Dermis microvascular lymphatic vessel endothelial cell (primary cell): Measurements from ENCODE around the gene MED9. TPM values are rescaled to one million over a fixed set of nuclear protein-coding genes. Genes with fewer than 3 reads are reported as not detected.
"Not testable (repeated sequence)": the region's sequence is repeated elsewhere in the genome, so short reads cannot be mapped to it uniquely, and the experiment has no call there.

Experiments used
- DNase-seq, 2 donors: peaks; one replicate each; pipeline versions ENCODE4 v3.0.0 to v3.0.0-alpha.2; 2010; ENCODE audit warnings: low read depth in 2 of 2
- total RNA-seq: library from RNA; depleted of rRNA; stranded (reverse); fragments of >200 nt; gene quantifications from 2 replicates; pipeline ENCODE4 v1.2.1, GENCODE V29; 2014

Gene MED9
- 6.7 and 11.0 TPM in 2 replicates for total RNA-seq

GRCh38 chr17:17476865-17477467, at the start of gene MED9:
TSS of gene MED9 (plus strand) at chr17:17477000. CDS start at chr17:17477042, 42 bp downstream.
- DNase-seq, result peak; percentile 83 to 90

- no peak for DNase-seq
Observed at GRCh38 chr17:17429222-17429621, 47.6 kb upstream of the MED9 start.

DNA sequence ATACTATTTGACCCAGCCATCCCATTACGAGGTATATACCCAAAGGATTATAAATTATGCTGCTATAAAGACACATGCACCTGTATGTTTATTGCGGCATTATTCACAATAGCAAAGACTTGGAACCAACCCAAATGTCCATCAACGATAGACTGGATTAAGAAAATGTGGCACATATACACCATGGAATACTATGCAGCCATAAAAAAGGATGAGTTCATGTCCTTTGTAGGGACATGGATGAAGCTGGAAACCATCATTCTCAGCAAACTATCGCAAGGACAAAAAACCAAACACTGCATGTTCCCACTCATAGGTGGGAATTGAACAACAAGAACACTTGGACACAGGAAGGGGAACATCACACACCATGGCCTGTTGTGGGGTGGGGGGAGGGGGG, 45.9 kb upstream of the MED9 start:
- DNase-seq, result not testable (repeated sequence)

DNA sequence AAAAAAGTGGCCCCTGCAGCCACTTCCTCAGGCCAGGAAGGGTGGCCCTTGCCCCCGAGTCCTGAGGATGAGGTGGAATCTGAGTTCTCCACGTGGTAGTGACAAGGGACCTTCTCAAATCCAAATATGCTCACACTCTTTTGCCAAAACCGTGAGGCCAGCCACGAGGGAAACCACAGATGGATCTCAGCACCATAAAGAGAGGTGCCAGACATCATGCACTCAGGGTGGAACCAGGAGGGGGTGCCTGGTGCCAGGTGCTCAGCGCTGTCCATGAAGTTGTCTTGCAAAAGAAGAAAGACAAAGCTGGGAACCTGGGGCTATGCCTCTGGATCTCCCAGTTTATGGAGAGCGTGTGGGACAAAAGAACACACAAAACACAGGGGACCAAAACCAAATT, 45.2 kb upstream of the MED9 start:
- no peak for DNase-seq

DNA sequence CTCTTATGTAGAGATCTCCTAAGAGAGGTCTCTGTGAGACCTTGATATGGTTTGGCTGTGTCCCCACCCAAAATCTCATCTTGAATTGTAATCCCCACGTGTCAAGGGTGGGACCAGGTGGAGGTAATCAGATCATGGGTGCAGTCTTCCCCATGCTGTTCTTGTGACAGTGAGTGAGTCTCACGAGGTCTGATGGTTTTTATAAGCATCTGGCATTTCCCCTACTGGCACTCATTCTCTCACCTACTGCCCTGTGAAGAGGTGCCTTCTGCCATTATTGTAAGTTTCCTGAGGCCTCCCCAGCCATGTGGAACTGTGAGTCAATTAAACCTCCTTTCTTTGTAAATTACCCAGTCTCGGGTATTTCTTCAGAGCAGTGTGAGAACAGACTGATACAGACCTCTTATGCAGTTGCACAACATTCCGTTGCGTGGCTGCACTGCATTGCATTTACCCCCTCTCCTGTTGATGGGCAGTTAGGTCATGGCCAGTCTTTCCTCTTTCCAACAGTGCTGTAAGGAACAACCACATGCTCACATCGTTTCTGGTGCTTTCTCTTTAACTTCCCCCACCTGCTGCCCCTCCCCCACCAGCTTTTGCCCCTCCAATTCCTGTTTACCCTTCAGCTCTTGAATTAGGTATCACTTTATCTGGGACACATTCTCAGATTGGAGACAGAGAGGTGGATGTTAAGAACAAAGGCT, 43.6 kb upstream of the MED9 start:
- no peak for DNase-seq

DNA sequence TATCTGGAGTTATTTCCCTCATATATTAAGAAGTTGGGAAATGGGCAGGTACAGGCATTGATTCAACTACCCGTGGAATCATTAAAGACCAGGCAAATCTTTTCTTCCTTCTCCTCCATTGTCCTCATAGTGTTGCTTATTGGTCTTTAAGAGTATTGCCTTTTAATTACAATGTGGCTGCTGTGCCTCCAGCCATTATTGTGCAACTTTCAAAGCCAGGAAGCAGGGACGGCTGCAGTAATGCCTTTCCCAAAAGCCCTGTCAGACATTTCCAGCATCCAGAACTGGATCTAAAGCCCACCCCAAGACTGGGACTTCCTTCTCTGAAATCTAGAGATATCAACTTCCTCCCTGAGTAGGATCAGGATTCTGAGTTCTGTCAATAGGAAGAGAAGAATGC, 42.3 kb upstream of the MED9 start:
- no peak for DNase-seq

- DNase-seq, result peak in 1 of 2 donors; percentile 39
Observed at GRCh38 chr17:17435323-17435722, 41.5 kb upstream of the MED9 start.

- no peak for DNase-seq
Observed at GRCh38 chr17:17437461-17437860, 39.3 kb upstream of the MED9 start.

DNA sequence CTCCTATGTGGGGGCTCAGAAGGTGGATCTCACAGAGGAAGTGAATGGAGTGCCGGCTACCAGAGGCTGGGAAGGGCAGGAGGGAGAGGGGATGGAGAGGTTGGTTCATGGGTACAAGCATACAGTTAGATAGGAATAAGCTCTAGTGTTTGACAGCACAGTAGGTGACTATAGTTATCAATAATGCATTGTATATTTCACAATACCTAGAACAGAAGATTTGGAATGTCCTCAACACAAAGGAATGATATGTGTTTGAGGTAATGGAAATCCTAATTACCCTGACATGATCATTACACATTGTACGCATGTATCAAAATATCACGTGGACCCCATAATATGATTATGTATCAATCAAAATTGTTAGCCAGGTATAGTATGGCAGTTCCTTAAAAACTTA, 38.9 kb upstream of the MED9 start:
- no peak for DNase-seq

DNA sequence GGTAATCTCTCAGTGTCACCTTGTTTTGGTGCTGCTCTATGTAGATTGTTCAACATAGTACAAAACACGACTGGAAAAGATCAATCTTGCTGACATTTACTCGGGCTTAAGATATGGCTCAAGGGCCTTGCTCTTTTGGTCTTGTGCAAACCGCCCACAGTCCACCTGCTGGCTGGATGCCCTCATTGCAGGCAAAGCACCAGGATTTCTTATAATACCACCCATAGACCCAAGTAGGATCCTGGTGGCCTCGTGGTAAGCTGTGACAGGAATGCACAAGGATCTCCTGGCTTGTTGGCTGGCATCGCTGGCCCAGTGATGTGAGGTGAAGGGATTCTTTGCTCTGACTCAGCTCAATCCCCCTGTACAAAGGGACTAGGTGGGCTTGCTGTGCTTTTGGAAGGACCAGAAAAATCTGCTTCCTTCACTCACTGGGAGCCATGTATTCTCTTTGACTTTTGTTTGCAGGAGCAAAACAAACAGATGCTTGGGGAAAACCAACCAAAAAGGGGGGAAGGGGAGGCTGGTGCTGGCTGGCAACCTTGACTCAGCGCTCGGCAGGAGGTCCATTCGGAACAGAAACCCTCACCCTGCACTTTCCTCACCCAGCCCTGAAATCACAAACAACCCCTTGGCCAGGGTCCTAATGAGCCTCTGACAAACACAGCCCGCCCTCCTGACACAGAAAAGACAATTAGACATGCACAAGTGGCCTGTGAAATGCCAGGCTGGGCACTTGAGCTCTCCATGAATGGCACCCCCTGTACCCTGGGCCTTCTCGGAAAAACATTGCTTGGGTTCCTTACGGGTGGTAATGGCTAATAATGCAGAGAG, 36.6 kb upstream of the MED9 start:
- peak in 1 of 2 donors; percentile 41 for DNase-seq

- DNase-seq, result no peak
Observed at GRCh38 chr17:17440938-17441675, 35.7 kb upstream of the MED9 start.

DNA sequence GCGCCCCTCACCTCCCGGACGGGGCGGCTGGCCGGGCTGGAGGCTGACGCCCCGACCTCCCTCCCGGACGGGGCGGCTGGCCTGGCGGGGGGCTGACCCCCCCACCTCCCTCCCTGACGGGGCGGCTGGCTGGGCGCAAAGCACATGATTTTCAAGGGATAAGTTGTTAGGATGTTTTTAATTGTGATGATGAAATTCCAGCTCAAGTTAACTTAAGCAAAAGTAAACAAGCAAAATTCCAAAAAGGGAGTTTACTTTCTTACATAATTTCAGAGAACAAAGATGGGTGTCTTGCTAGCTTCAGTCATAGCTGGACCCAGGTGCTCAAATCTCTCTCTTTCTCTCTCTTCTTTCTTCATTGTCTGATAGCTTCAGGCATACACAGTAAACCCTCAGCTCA, 33.6 kb upstream of the MED9 start:
- DNase-seq, result no peak

DNA sequence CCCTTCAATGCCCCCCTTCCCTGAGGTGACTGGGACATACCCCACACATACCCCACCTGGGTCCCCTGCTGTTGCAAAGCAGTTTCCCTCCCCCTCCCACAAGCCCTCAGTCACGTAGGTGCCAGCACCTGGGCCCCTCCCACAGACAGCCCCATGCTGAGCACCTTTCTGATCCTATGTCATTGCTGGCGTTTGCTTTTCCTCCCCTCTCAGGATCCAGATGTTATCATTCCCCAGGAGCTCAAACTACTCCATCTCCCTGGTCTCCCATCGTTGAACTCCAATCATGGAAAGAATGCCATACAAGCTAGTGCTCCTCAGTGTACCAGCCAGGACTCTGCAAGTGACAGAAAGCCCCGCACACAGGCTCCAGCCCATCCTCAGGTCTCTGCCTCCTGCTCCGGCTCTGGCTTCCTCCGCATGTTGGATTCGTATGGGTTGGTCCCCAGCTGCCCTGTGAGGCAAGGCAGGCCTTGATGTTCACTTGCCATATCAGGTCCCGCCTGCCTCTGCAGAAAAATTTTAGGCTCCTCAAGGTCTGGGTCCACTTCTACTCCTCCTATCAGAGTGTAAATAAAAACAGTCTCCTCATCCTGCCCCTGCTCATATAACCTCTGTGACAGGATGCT, 31.4 kb upstream of the MED9 start:
- DNase-seq, result no peak

DNA sequence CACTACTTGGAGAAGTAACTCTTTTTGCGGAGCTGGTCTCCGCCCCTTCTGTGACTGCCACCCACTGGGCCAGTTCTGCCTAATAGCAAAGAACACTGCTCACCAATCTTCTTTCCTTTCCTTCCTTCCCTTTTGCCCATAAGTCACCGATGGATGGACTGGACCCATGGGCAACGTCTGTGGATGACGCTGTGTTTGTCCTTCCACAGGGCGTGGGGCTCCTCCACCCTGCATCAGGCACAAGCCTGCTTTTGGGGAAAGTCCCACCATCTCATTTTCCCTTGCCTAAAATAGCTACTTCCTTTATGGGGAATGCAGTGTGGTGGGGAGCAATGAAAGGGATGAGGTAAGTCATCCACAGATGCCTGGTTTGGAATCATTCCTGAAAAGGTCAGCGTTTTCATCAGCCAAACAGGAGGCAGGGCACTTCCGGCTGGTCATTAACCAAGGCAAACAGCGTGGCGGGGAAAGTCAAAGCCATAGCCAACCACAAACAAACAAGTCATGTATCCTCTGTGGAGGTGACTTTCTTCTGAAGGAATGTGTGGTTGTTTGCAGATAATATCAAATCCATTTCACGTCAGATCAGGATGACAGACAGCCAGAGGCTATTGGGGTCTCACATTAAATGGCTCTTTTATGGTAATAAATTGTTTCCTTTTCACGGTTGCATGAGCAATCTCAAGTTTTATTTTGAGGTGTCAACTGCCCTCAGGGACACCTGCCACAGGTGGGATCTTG, 30.7 kb upstream of the MED9 start:
- peak; percentile 96 to 97 for DNase-seq

DNA sequence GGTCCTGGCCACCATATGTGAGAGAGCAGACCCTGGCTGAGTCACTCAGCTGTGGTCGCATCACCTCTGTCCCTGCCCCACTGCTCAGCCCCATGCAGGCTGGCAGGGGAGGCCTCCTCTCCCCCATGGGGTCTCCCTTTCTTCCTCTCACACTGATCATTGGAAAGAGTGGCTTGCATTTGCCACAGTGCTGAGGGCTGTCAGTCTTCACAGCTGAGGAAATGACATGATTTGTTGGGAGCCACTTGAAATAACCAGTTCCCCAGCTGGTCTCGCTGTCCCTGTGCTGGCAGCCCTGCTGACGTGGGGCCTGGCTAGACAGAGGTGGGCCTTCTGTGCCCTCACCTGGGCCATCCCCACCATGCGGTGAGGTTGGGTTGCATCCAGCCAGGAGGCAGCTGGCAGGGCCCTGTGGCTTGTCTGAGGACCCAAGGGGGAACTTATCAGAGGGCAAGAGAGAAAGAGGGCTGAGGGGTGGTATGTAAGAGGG, 30.1 kb upstream of the MED9 start:
- peak in 1 of 2 donors; percentile 55 for DNase-seq

- peak in 1 of 2 donors; percentile 6 for DNase-seq
Observed at GRCh38 chr17:17447264-17447663, 29.5 kb upstream of the MED9 start.

GRCh38 chr17:17448076-17448475, 28.7 kb upstream of the MED9 start:
- DNase-seq, result no peak

DNA sequence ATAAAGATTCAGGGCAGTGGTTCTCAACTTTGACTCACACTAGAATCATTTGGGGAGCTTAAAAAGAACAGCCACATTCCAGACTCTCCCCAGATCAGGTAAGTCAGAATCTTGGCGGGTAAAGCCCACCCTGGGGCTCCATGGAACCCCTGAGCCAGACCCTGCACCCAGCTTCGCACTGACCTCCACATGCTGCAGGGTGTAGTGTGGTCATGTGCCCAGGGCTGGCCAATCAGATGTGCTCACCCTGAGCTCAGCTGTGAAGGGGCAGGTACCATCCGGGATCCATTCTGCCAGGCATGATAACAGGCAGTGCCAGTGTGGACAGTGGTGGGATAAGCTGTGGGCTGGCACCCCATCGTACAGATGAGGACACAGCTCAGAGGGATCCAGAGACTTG, 28.1 kb upstream of the MED9 start:
- no peak for DNase-seq

DNA sequence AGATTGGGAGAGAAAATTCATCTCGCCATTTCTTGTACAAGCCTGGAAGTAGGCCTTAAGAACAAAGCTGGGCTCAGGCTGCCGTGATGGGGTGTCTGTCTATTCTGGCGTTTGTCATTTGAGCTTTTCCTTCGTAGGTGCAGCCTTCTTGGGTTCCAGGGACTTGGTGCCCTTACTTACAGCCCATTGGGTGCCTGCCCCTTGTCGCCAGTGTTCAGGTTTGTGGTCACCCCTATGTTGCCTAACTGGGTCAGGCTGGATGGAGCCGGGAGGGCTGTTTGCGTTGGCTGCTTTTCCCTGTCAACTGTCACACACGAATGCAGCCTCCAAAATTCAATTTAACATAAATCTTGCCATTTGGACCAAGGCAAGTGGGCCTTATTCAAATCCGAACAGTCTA, 23.7 kb upstream of the MED9 start:
- DNase-seq, result no peak

DNA sequence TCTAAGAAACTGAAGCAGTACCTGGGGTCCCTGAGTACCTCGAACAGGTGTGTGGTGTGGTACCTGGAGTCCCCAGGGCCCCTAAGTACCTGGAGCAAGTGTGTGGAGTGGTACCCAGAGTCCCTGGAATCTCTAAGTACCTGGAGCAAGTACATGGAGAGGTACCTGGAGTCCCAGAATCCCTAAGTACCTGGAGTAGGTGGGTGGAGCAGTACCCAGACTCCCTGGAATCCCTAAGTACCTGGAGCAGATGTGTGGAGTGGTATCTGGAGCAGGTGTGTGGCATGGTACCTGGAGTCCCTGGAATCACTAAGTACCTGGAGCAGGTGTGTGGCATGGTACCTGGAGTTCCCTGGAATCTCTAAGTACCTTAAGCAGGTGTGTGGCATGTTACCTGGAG, 22.5 kb upstream of the MED9 start:
- no peak for DNase-seq
